Upper lobe of right lung (tissue), 1 donor: ENCODE measurements around the gene POLD1. TPM values are rescaled to one million over a fixed set of nuclear protein-coding genes. Genes with fewer than 3 reads are reported as not detected.
A peak's percentile ranks its signal among the peaks of the same experiment; 100 is the strongest.

Experiments used
- ATAC-seq: fragments of 200-7000 bp; cut with Tn5 transposase; one replicate; pipeline ENCODE4 v1.9.1; 2020; ENCODE audit warnings: mild to moderate bottlenecking, moderate library complexity
- DNase-seq: peaks from one replicate; pipeline ENCODE4 v3.0.0-alpha.2; 2020
- H3K27ac ChIP-seq: fragments of 200-600 bp; one replicate; pipeline ENCODE4 v1.8.0; 2022
- H3K27me3 ChIP-seq: fragments of 200-600 bp; one replicate; pipeline ENCODE4 v1.8.0; 2022; ENCODE audit warnings: mild to moderate bottlenecking
- H3K36me3 ChIP-seq: fragments of 200-600 bp; one replicate; pipeline ENCODE4 v1.8.0; 2022
- H3K4me1 ChIP-seq: fragments of 200-600 bp; one replicate; pipeline ENCODE4 v1.8.0; 2022
- H3K4me3 ChIP-seq: fragments of 200-600 bp; one replicate; pipeline ENCODE4 v1.8.0; 2022; ENCODE audit warnings: mild to moderate bottlenecking
- H3K9me3 ChIP-seq: fragments of 200-600 bp; one replicate; pipeline ENCODE4 v1.8.0; 2022
- CTCF ChIP-seq: fragments of 200-600 bp; IDR thresholded peaks from one replicate; pipeline ENCODE4 v1.8.0; 2022; ENCODE audit warnings: antibody characterized with exemption
- intact Hi-C: fragments of 100-400 bp; cut with DNase I; formaldehyde crosslinking; loops from one replicate; pipeline ENCODE4 v1.11.0; 2022
- total RNA-seq: library from RNA; stranded (reverse); fragmentation: NEBNext Ultra II Directional; extraction: Animal tissue kit (Norgen Biotek cat#: 25700); gene quantifications from one replicate; pipeline ENCODE4 v1.2.1, GENCODE V29; 2021
- donor health status: DM: no; HTN: yes; CAD: no; lungs with severe emphysema.

The POLD1 gene
- total RNA-seq, 1 donor from 2014 or later, result 34.4 TPM

GRCh38 chr19:50379602-50380001 is 4.5 kb upstream of the POLD1 start:
- intact Hi-C loops, result no loop called here
- no peak for ATAC-seq
- H3K9me3 ChIP-seq, result no peaks in the 10 kb centered on the region

GRCh38 chr19:50380137-50380536 is 4.0 kb upstream of the POLD1 start:
- Histone ChIP-seq H3K4me3 (no peak overlapping the region), H3K36me3 (peaks cover 59% of the 10 kb centered on the region), H3K27ac (no peak overlapping the region), H3K27me3 (no peaks in the 10 kb centered on the region), H3K9me3 (no peaks in the 10 kb centered on the region), H3K4me1 (peaks cover 14% of the 10 kb centered on the region)
- no peak for ATAC-seq
- no peak for TF ChIP-seq CTCF
- peak; percentile 59 for DNase-seq
- intact Hi-C loops, result no loop called here

More at GRCh38 chr19:50379602-50380001, 4.5 kb upstream of the POLD1 start:
- Histone ChIP-seq H3K27me3 (no peaks in the 10 kb centered on the region), H3K36me3 (peaks cover 59% of the 10 kb centered on the region), H3K4me3 (no peak overlapping the region), H3K27ac (no peak overlapping the region), H3K4me1 (peaks cover 9% of the 10 kb centered on the region)
- DNase-seq, result no peak
- TF ChIP-seq CTCF, result no peak

- DNase-seq (peak; percentile 71), ATAC-seq (no peak)
- Histone ChIP-seq H3K27me3 (no peaks in the 10 kb centered on the region), H3K4me1 (peaks cover 15% of the 10 kb centered on the region), H3K27ac (no peak overlapping the region), H3K9me3 (no peaks in the 10 kb centered on the region), H3K36me3 (peaks cover 59% of the 10 kb centered on the region), H3K4me3 (no peak overlapping the region)
- TF ChIP-seq CTCF, result no peak
- intact Hi-C loops, result no loop called here
These were observed 3.4 kb upstream of the POLD1 start for GRCh38 chr19:50380751-50381151.

GRCh38 chr19:50381881-50382729 is 2.0 kb upstream of the POLD1 start:
- intact Hi-C loops, result no loop called here
- TF ChIP-seq CTCF, result no peak
- Histone ChIP-seq H3K4me3 (no peak overlapping the region), H3K4me1 (peaks cover 17% of the 10 kb centered on the region), H3K9me3 (no peaks in the 10 kb centered on the region), H3K27me3 (no peaks in the 10 kb centered on the region), H3K36me3 (peaks cover 59% of the 10 kb centered on the region), H3K27ac (no peak overlapping the region)
- DNase-seq, result peak; percentile 66
- ATAC-seq, result no peak

GRCh38 chr19:50383001-50383851 is 921 bp upstream of the POLD1 start:
- H3K27me3 ChIP-seq, result no peaks in the 10 kb centered on the region
- intact Hi-C loops, result no loop called here
- no peak for DNase-seq
- H3K36me3 ChIP-seq, result peaks cover 48% of the 10 kb centered on the region
- H3K4me1 ChIP-seq, result peaks cover 13% of the 10 kb centered on the region
- peak overlapping the region; percentile 75 for H3K27ac ChIP-seq
- H3K9me3 ChIP-seq, result no peaks in the 10 kb centered on the region
- H3K4me3 ChIP-seq, result peak overlapping the region; percentile 66
- ATAC-seq, result no peak
- TF ChIP-seq CTCF, result no peak
